Urinary bladder (tissue), 4 donors: ENCODE results near the gene SPECC1. TPM values are rescaled to one million over a fixed set of nuclear protein-coding genes. Genes with fewer than 3 reads are reported as not detected.

Experiments
- DNase-seq: peaks from one replicate; pipeline ENCODE4 v3.0.0-alpha.2; 2015; ENCODE audit errors: extremely low spot score
- H3K27ac ChIP-seq: one replicate; pipeline ENCODE4 v1.5.1; 2013; ENCODE audit warnings: low read depth, mild to moderate bottlenecking, moderate library complexity
- H3K36me3 ChIP-seq: one replicate; pipeline ENCODE4 v1.6.1; 2013; ENCODE audit warnings: mild to moderate bottlenecking, moderate library complexity; ENCODE audit not compliant: insufficient read depth
- H3K4me1 ChIP-seq: one replicate; pipeline ENCODE4 v1.6.1; 2013; ENCODE audit warnings: mild to moderate bottlenecking, moderate library complexity; ENCODE audit not compliant: insufficient read depth
- H3K4me3 ChIP-seq: one replicate; pipeline ENCODE4 v1.5.1; 2013; ENCODE audit warnings: low read depth, low read length
- WGBS: extraction: QIAGEN DNeasy Blood & Tissue Kit; methylation state at CpG from one replicate; pipeline ENCODE4 v1.1.7; 2013; 5-methylcytosine and 5-hydroxymethylcytosine counted together
- polyA plus RNA-seq: library from polyadenylated mRNA; stranded (reverse); fragments of 200-250 nt; gene quantifications from one replicate; pipeline ENCODE4 v1.2.3, GENCODE V29; 2013
- total RNA-seq: library from RNA; depleted of rRNA; stranded (reverse); fragments of >200 nt; gene quantifications from one replicate; pipeline ENCODE4 v1.2.3, GENCODE V29; 2014
- donor health status: healthy with polysubstance abuse.
- donor health status: healthy.

The SPECC1 gene
- total and polyA plus RNA-seq, 2 donors = 9.8 to 23.5 TPM

- DNase-seq = no peak
- H3K36me3 ChIP-seq = no peaks in the 10 kb centered on the region
- H3K4me3 ChIP-seq = no peak overlapping the region
- H3K27ac ChIP-seq = no peak overlapping the region
- no peaks in the 10 kb centered on the region for H3K4me1 ChIP-seq
- 94% methylated on average over 3 of the region's 3 CpGs for WGBS
Measured at GRCh38 chr17:20203761-20204263, 194.7 kb downstream of the SPECC1 start.

DNA sequence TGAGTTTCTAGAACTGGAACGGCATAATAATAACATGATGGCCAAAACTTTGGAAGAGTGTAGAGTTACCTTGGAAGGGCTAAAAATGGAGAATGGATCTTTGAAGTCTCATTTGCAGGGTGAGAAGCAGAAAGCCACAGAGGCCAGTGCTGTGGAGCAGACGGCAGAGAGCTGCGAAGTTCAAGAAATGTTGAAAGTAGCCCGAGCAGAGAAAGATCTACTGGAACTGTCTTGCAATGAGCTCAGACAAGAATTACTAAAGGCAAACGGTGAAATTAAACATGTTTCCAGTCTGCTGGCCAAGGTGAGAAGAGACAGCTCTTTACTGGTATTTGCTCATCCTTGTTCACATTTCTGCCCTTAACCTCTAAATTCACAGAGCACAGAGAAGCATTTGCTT is 196.4 kb downstream of the SPECC1 start:
- no peak for DNase-seq
- H3K27ac ChIP-seq = no peak overlapping the region
- no peaks in the 10 kb centered on the region for H3K36me3 ChIP-seq
- H3K4me1 ChIP-seq = no peaks in the 10 kb centered on the region
- no peak overlapping the region for H3K4me3 ChIP-seq
- WGBS = 72% methylated on average over 5 of the region's 5 CpGs

DNA sequence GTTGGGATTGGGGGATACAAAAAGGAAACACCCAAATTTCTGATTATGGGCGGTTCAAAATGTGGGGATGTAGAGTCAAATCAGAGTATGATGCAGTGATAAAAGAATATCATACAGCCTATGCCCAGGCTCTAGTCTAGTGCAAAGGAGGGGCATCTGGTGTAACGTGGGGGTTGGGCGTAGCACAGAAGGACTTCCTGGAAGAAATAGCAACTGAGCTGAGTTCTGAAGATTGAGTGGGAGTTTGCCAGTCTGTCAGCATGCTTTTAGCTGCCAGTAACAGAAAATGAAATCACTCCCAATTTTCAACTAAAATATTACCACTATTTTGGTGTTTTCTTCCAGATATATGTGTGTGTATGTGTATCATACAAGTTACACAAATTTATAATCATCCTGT is 196.9 kb downstream of the SPECC1 start:
- H3K4me3 ChIP-seq = no peak overlapping the region
- H3K27ac ChIP-seq = no peak overlapping the region
- H3K36me3 ChIP-seq = no peaks in the 10 kb centered on the region
- WGBS = 80% methylated on average over 3 of the region's 3 CpGs
- no peak for DNase-seq
- H3K4me1 ChIP-seq = no peaks in the 10 kb centered on the region

GRCh38 chr17:20206591-20206990 is 197.4 kb downstream of the SPECC1 start:
- Histone ChIP-seq H3K27ac (no peak overlapping the region), H3K4me3 (no peak overlapping the region)
- DNase-seq = no peak

DNA sequence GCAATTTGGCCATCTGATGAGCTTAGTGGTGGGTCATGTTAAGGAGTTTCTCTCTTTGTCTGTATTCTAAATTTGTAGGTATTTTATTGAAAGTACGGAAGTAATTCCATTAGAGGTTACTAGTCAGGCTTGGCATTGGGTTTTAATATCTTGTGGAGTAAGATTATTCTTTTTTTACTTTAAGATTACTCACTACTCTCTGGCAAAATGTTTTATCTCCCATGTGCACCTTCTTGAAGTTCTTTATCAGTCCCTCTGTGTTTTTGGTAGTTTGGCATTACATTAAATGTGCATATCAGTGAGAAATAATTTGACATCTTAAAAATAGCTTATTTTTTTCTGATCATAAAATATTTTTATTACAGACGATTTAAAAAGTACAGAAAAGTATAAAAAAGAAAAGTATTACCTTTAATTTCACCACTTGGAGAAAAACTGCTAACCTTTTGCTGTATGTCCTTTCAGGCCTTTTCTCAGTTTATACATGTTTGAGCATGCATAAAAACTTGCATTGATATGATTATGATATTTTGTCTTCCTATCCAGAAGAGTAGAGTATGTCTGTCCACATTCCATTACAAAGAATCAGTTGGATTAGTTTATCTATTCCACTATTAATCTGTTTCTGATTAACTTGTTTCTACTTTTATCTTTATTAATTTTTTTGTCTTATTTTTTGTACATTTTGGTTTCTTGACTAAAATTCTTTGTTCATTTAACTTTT is 198.3 kb downstream of the SPECC1 start:
- no peaks in the 10 kb centered on the region for H3K4me1 ChIP-seq
- no peak overlapping the region for H3K4me3 ChIP-seq
- WGBS = 78% methylated on average over 2 of the region's 2 CpGs
- no peaks in the 10 kb centered on the region for H3K36me3 ChIP-seq
- H3K27ac ChIP-seq = no peak overlapping the region
- DNase-seq = no peak

More at GRCh38 chr17:20206591-20206990, 197.4 kb downstream of the SPECC1 start:
- Histone ChIP-seq H3K36me3 (no peaks in the 10 kb centered on the region), H3K4me1 (no peaks in the 10 kb centered on the region)
- WGBS = 28% methylated on average over 3 of the region's 3 CpGs

GRCh38 chr17:20208717-20209116 is 199.6 kb downstream of the SPECC1 start:
- Histone ChIP-seq H3K27ac (no peak overlapping the region), H3K4me1 (no peaks in the 10 kb centered on the region), H3K36me3 (no peaks in the 10 kb centered on the region), H3K4me3 (no peak overlapping the region)
- WGBS = 75% methylated on average over 3 of the region's 3 CpGs
- no peak for DNase-seq

DNA sequence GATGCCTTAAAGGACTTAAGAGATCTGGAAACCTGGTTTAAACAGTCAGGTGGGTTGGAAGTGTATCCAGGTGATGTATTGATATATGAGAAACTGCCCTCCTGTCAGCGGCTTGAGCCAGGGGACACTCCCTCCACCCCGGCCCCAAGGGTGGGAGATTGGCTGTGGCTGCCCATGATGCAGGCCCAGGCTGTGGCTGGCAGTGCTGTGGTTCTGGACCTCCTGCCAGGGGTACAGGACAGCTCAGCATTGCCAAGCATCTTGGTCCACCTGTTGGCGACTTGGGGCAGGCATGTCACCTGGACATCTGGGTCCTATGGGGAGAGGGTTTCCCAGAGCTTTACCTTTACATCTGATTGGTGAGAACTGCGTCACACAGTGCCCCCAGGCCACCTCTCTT is 201.0 kb downstream of the SPECC1 start:
- DNase-seq = no peak
- whole genome bisulfite sequencing = 98% methylated on average over 4 of the region's 4 CpGs
- H3K36me3 ChIP-seq = no peaks in the 10 kb centered on the region
- H3K27ac ChIP-seq = no peak overlapping the region
- no peaks in the 10 kb centered on the region for H3K4me1 ChIP-seq
- no peak overlapping the region for H3K4me3 ChIP-seq

GRCh38 chr17:20210614-20211013 is 201.5 kb downstream of the SPECC1 start:
- Histone ChIP-seq H3K4me3 (no peak overlapping the region), H3K27ac (no peak overlapping the region), H3K36me3 (no peaks in the 10 kb centered on the region), H3K4me1 (no peaks in the 10 kb centered on the region)
- DNase-seq = no peak
- WGBS = 98% methylated on average over 8 of the region's 8 CpGs

- no peak overlapping the region for H3K27ac ChIP-seq
- no peak for DNase-seq
- no peak overlapping the region for H3K4me3 ChIP-seq
- H3K4me1 ChIP-seq = no peaks in the 10 kb centered on the region
- 87% methylated on average over 3 of the region's 3 CpGs for WGBS
- H3K36me3 ChIP-seq = no peaks in the 10 kb centered on the region
Measured at GRCh38 chr17:20211246-20211645, 202.1 kb downstream of the SPECC1 start.

DNA sequence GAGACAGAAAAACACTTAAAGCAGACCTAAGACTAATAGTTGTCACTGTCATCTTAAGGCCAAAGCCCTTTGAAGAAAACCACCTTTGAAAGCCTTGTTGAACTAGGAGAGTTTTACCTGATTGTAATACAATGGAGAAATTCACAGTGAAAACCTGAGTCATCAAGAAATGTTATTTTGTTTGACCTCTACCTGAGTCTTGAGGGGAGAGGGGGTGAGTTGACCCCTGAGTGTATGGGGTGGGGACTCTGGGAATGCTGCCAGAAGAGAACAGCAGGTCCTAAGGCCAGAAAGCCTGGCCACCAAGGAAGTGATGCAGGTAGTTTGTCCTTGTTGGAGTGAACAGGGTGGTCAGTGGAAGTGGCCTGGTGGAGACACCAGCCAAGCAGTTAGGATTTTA is 204.3 kb downstream of the SPECC1 start:
- no peak for DNase-seq
- no peaks in the 10 kb centered on the region for H3K4me1 ChIP-seq
- H3K36me3 ChIP-seq = peaks cover 2% of the 10 kb centered on the region
- no peak overlapping the region for H3K4me3 ChIP-seq
- H3K27ac ChIP-seq = no peak overlapping the region

DNA sequence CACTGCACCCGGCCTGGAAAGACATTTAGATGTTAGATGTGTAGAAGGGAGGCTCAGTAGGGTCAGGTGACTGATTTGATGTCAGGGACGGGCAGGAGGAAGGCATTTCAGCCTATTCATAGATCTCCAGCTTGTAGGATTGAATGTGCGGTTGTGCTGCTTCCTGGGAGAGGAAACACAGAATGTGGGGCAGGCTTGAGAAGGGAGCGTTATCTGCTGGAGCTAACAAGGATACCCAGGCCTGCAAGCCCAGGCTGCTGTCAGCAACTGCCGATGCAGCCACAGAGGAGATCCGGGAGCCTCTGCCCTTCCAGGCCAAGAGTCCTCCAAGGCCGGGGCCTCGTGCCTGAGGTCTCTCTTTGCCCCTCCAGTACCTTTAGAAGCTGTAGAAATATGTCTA is 205.6 kb downstream of the SPECC1 start:
- H3K27ac ChIP-seq = no peak overlapping the region
- no peaks in the 10 kb centered on the region for H3K4me1 ChIP-seq
- H3K36me3 ChIP-seq = peaks cover 2% of the 10 kb centered on the region
- no peak for DNase-seq
- no peak overlapping the region for H3K4me3 ChIP-seq
- WGBS = 88% methylated on average over 8 of the region's 8 CpGs

DNA sequence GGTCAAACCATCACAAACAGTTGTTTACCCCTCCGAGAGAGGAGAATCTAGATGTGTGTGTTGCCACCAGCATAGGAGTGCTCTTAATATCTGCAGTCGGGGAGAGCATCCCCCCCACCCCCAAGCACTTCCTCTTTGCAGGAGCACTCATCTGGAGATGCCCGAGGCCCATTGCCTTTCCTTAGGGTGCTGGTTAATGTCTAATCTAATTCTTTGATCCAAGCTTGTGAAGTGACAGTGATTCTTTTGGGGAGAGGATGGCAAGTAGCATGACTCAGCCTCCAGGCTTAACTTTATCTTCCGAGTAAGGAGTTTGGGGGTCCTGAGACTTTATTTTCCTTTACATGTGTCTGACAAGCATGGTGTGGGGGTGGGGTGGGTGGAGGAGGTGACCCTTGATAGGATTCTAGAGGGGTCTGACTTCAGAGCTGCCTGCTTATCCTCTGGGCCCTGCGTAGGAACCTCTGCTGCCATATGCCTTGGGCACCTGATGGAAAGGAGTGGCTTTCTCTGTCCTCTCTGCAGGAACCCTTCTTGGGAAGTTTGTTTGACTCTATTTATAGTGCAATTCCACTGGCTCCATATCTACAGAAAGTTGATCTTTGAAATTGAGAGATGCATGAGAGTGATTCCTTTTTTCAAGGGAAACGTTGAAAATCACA is 207.1 kb downstream of the SPECC1 start:
- Histone ChIP-seq H3K27ac (no peak overlapping the region), H3K4me3 (no peak overlapping the region), H3K36me3 (peaks cover 2% of the 10 kb centered on the region), H3K4me1 (no peaks in the 10 kb centered on the region)
- WGBS = 72% methylated on average over 6 of the region's 6 CpGs
- no peak for DNase-seq

GRCh38 chr17:20216853-20217252 is 207.7 kb downstream of the SPECC1 start:
- Histone ChIP-seq H3K36me3 (peaks cover 2% of the 10 kb centered on the region), H3K4me1 (no peaks in the 10 kb centered on the region), H3K4me3 (no peak overlapping the region), H3K27ac (no peak overlapping the region)
- WGBS = 79% methylated on average over 3 of the region's 3 CpGs
- no peak for DNase-seq

GRCh38 chr17:20217677-20218076 is 208.5 kb downstream of the SPECC1 start:
- no peak for DNase-seq
- no peak overlapping the region for H3K27ac ChIP-seq
- 96% methylated on average over 4 of the region's 4 CpGs for WGBS
- no peak overlapping the region for H3K4me3 ChIP-seq
- H3K4me1 ChIP-seq = no peaks in the 10 kb centered on the region
- peaks cover 2% of the 10 kb centered on the region for H3K36me3 ChIP-seq
